ENCODE data around the gene ANAPC16.

DNA sequence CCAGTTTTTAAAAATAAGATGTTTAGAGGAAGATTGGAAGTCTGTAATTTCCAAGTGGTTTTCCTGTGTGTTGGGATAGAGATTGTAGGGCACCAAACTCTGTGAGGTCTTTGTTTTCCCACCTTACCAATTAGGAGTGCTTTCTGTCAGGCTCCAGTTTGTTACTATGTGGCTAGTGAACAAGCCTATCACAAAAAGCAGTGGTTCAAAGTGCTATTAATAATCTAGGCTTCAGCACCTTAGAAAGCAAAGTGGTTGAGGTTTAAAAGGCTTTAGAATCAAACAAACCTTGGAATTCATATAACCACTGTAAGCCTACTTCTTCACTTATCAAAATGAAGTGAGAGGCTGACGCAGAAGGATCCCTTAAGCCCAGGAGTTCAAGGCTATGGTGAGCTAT is 11.1 kb upstream of the ANAPC16 start:
- TF ChIP-seq POLR2A (IDR thresholded peaks at IDR 0.05; ENCODE audit: low read depth): no peak
- TF ChIP-seq EP300 (IDR thresholded peaks at IDR 0.05): no peak
- TF ChIP-seq, protein P1, sequence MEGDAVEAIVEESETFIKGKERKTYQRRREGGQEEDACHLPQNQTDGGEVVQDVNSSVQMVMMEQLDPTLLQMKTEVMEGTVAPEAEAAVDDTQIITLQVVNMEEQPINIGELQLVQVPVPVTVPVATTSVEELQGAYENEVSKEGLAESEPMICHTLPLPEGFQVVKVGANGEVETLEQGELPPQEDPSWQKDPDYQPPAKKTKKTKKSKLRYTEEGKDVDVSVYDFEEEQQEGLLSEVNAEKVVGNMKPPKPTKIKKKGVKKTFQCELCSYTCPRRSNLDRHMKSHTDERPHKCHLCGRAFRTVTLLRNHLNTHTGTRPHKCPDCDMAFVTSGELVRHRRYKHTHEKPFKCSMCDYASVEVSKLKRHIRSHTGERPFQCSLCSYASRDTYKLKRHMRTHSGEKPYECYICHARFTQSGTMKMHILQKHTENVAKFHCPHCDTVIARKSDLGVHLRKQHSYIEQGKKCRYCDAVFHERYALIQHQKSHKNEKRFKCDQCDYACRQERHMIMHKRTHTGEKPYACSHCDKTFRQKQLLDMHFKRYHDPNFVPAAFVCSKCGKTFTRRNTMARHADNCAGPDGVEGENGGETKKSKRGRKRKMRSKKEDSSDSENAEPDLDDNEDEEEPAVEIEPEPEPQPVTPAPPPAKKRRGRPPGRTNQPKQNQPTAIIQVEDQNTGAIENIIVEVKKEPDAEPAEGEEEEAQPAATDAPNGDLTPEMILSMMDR (IDR thresholded peaks at IDR 0.05): no peak
